Measurements from ENCODE around the gene SNX30. TPM values are rescaled to one million over a fixed set of nuclear protein-coding genes. Genes with fewer than 3 reads are reported as not detected.

The SNX30 gene
- total RNA-seq, 4 donors from 2014 or later = 7.1 to 10.5 (median 8.9) TPM

DNA sequence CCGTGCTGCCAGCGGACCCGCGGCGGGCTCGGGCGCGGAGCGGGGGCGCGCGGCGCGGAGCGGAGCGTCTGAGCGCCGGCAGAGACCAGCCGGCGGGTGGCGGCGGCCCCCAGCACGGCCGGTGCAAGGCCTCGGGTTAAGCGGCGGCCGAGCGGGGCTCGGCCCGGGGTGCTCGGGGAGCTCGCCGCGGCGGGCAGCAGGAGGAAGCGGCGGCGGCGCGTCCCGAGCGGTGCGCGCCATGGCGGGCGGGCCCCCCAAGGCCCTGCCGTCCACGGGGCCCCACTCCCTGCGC lies 150 bp downstream of the SNX30 start:
- Histone ChIP-seq H3K9me3 (no peaks in the 10 kb centered on the region), H3K27me3 (no peaks in the 10 kb centered on the region), H3K27ac (replicated peaks in 1 of 4) (peak overlapping the region; percentile 84 to 87 (median 86)), H3K4me1 (peaks cover 28 to 56% (median 55%) of the 10 kb centered on the region in 4 donors), H3K36me3 (no peaks in the 10 kb centered on the region), H3K4me3 (peak overlapping the region; percentile 75 to 97 (median 90))
- no CpG with 5 or more reads among the region's 50 CpGs for WGBS
- TF ChIP-seq POLR2AphosphoS5 (IDR thresholded peaks at IDR 0.05) = no peak
- no peak for DNase-seq (ENCODE audit: extremely low spot score)
- intact Hi-C loops (cut with DNase I) = loop anchor here (2.0 to 5.0 kb wide), 2 partner anchors 42 to 68 kb away; no protein-coding TSS in a partner anchor

DNA sequence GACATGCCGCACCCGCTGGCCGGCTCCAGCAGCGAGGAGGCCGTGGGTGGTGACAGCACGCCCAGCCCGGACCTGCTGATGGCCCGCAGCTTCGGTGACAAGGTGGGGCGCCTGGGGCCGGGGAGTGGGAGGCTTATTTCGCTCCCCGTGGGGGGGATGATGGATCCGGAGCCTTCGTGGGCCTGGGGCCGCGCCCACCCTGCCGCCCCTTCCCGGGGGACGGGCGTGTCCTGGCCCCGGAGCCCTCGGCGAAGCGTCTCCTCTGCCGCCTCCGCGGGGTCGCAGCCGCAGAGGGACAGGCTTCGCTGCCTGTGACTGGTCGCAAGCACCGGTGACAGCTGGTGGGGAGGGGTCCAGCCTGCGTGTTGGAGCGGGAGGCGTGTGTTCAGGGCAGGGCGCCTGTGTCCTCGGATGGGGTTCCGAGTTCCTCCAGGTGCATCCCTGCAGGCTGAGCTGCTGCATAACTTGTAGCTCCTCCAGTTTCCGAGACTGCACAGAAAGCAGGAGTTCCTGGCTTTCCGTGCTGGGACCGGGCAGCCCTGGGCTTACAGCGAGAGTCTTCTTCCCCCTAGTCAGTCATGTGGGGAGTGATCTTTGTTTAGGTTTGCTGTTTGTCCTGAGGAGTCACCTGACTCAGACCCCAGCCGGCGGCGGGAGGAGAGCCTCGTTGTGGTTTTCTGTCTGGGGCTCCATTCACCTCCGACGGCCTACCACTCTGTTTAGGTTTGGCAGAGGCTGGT lies 666 bp downstream of the SNX30 start:
- intact Hi-C loops (cut with DNase I) = loop anchor here (2.0 to 5.0 kb wide), 2 partner anchors 41 to 68 kb away; no protein-coding TSS in a partner anchor
- Histone ChIP-seq H3K27me3 (no peaks in the 10 kb centered on the region), H3K36me3 (no peaks in the 10 kb centered on the region), H3K4me3 (peak overlapping the region; percentile 75 to 97 (median 90)), H3K4me1 (peaks cover 33 to 61% (median 60%) of the 10 kb centered on the region in 4 donors), H3K9me3 (no peaks in the 10 kb centered on the region), H3K27ac (replicated peaks in 1 of 4) (peak overlapping the region; percentile 84 to 87 (median 86))
- WGBS = 3% methylated on average over 7 of the region's 49 CpGs
- TF ChIP-seq POLR2A (IDR thresholded peaks at IDR 0.05; ENCODE audit: low read depth) = no peak
- peak; percentile 32 to 35 for TF ChIP-seq POLR2AphosphoS5 (IDR thresholded peaks at IDR 0.05)
- DNase-seq (ENCODE audit: extremely low spot score) = peak; percentile 93

GRCh38 chr9:112752334-112753125 lies 2.0 kb downstream of the SNX30 start:
- TF ChIP-seq POLR2A (IDR thresholded peaks at IDR 0.05; ENCODE audit: low read depth) = no peak
- no peak for TF ChIP-seq POLR2AphosphoS5 (IDR thresholded peaks at IDR 0.05)
- no peak for TF ChIP-seq CTCF (IDR thresholded peaks at IDR 0.05)
- no peak for TF ChIP-seq EP300 (IDR thresholded peaks at IDR 0.05)
- Histone ChIP-seq H3K27me3 (no peaks in the 10 kb centered on the region), H3K4me1 (peaks cover 43 to 72% (median 69%) of the 10 kb centered on the region in 4 donors), H3K36me3 (no peaks in the 10 kb centered on the region), H3K27ac (replicated peaks in 1 of 4) (peak overlapping the region in 2 of 4 donors; percentile 66 to 67), H3K4me3 (peak overlapping the region in 1 of 4 donors; percentile 75), H3K9me3 (no peaks in the 10 kb centered on the region)
- intact Hi-C loops (cut with DNase I) = loop anchor here (5.0 kb wide), 1 partner anchor 40 kb away; no protein-coding TSS in a partner anchor
- DNase-seq (ENCODE audit: extremely low spot score) = no peak
- WGBS = 79% methylated on average over 6 of the region's 6 CpGs

DNA sequence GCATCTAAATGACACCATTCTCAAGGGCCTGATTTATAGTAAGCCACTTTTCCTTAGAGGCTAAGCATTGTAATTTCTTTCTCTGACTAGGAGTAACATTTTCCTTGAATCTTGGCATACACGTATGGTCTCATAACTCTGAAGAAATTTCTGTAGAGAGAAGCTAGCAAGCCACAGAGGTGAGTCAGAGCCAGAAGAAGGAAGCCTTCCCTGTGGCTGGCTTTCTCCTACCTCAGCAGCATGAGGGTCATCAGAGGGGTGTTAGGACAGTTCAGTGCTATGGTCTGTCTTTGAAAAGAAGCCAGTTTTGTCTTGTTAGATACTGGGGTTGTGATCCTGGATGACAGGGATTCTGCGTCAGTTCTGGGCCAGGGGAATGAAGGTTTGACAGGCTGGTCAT lies 3.2 kb downstream of the SNX30 start:
- Histone ChIP-seq H3K36me3 (no peaks in the 10 kb centered on the region), H3K4me3 (no peak overlapping the region), H3K9me3 (no peaks in the 10 kb centered on the region), H3K27ac (replicated peaks in 1 of 4) (peak overlapping the region; percentile 66 to 74 (median 67)), H3K27me3 (no peaks in the 10 kb centered on the region), H3K4me1 (peaks cover 43 to 77% (median 69%) of the 10 kb centered on the region in 4 donors)
- intact Hi-C loops (cut with DNase I) = loop anchor here (5.0 kb wide), 1 partner anchor 39 kb away; no protein-coding TSS in a partner anchor
- WGBS = 48% methylated on average over 2 of the region's 2 CpGs
- no peak for DNase-seq (ENCODE audit: extremely low spot score)
- TF ChIP-seq POLR2A (IDR thresholded peaks at IDR 0.05; ENCODE audit: low read depth) = no peak
- no peak for TF ChIP-seq CTCF (IDR thresholded peaks at IDR 0.05)
- no peak for TF ChIP-seq EP300 (IDR thresholded peaks at IDR 0.05)
- peak in 1 of 2 donors; percentile 38 for TF ChIP-seq POLR2AphosphoS5 (IDR thresholded peaks at IDR 0.05)

DNA sequence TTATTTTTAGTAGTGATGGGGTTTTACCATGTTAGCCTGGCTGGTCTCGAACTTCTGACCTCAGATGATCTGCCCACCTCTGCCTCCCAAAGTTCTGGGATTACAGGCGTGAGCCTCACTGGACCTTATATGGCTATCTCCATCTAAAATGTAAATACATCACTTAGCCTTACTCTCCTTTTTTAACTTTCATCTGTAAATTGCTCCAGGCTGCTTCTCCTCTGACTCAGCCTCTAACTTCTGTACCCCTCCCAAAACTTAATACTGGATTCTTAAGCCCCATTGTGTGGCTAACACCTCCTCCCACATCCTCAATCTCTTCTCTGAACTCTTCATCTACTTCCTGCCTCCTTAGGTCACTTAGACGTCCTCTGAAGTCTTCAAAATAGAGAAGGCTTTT lies 4.0 kb downstream of the SNX30 start:
- intact Hi-C loops (cut with DNase I) = loop anchor here (5.0 kb wide), 1 partner anchor 38 kb away; no protein-coding TSS in a partner anchor
- H3K4me1 ChIP-seq = peaks cover 43 to 74% (median 66%) of the 10 kb centered on the region in 4 donors

More for the DNA sequence above, 4.0 kb downstream of the SNX30 start:
- WGBS = 57% methylated on average over 3 of the region's 3 CpGs
- no peaks in the 10 kb centered on the region for H3K9me3 ChIP-seq
- no peak for TF ChIP-seq POLR2AphosphoS5 (IDR thresholded peaks at IDR 0.05)
- TF ChIP-seq CTCF (IDR thresholded peaks at IDR 0.05) = no peak
- TF ChIP-seq POLR2A (IDR thresholded peaks at IDR 0.05; ENCODE audit: low read depth) = no peak
- no peak for TF ChIP-seq EP300 (IDR thresholded peaks at IDR 0.05)
- no peaks in the 10 kb centered on the region for H3K36me3 ChIP-seq
- H3K27ac ChIP-seq (replicated peaks in 1 of 4) = peak overlapping the region; percentile 67 to 74 (median 68)
- no peaks in the 10 kb centered on the region for H3K27me3 ChIP-seq
- H3K4me3 ChIP-seq = no peak overlapping the region
- no peak for DNase-seq (ENCODE audit: extremely low spot score)
